DOHH2 (cell line): Measurements from ENCODE around the gene CTDP1.
"Not testable (repeated sequence)": the region's sequence is repeated elsewhere in the genome, so short reads cannot be mapped to it uniquely, and the experiment has no call there.

Experiments
- H3F3A ChIP-seq: fragments of 200-600 bp; sonication (generic), shearing (Covaris generic); 2 replicates; pipeline ENCODE4 v1.6.0; 2016; ENCODE audit warnings: antibody characterized with exemption, mild to moderate bottlenecking; ENCODE audit not compliant: control insufficient read depth, insufficient read depth
- H3K27ac ChIP-seq: fragments of 200-600 bp; sonication (generic); 2 replicates; pipeline ENCODE4 v1.5.1; 2014; ENCODE audit warnings: low read depth, mild to moderate bottlenecking, low read length, moderate library complexity
- H3K27me3 ChIP-seq: fragments of 200-600 bp; sonication (generic); 2 replicates; pipeline ENCODE4 v1.6.1; 2014; ENCODE audit warnings: mild to moderate bottlenecking, low read length, mixed read lengths; ENCODE audit not compliant: control insufficient read depth
- H3K36me3 ChIP-seq: fragments of 200-600 bp; sonication (generic); 2 replicates; pipeline ENCODE4 v1.6.1; 2014; ENCODE audit warnings: mild to moderate bottlenecking, low read length, moderate library complexity, mixed read lengths; ENCODE audit not compliant: control insufficient read depth
- H3K4me1 ChIP-seq: fragments of 200-600 bp; sonication (generic); 2 replicates; pipeline ENCODE4 v1.6.1; 2014; ENCODE audit warnings: mild to moderate bottlenecking, low read length, mixed read lengths; ENCODE audit not compliant: control insufficient read depth
- H3K4me2 ChIP-seq: fragments of 200-600 bp; sonication (generic); 2 replicates; pipeline ENCODE4 v1.6.0; 2014; ENCODE audit warnings: mild to moderate bottlenecking, low read length, moderate library complexity
- H3K4me3 ChIP-seq: fragments of 200-600 bp; sonication (generic); 2 replicates; pipeline ENCODE4 v1.5.1; 2014; ENCODE audit warnings: mild to moderate bottlenecking, low read length, mixed read lengths
- H3K79me2 ChIP-seq: fragments of 200-600 bp; sonication (generic); 2 replicates; pipeline ENCODE4 v1.6.1; 2014; ENCODE audit warnings: mild to moderate bottlenecking, low read length, mixed read lengths; ENCODE audit not compliant: control insufficient read depth
- H3K9me2 ChIP-seq: fragments of 200-600 bp; sonication (generic); replicated peaks from 2 replicates; pipeline ENCODE4 v1.6.1; 2014; ENCODE audit warnings: mild to moderate bottlenecking, low read length, mixed read lengths; ENCODE audit not compliant: control insufficient read depth
- H3K9me3 ChIP-seq: fragments of 200-600 bp; sonication (generic); 2 replicates; pipeline ENCODE4 v1.6.1; 2014; ENCODE audit warnings: antibody characterized with exemption, low read length, mixed read lengths; ENCODE audit not compliant: control insufficient read depth, insufficient read depth
- H4K20me1 ChIP-seq: fragments of 200-600 bp; sonication (generic); 2 replicates; pipeline ENCODE4 v1.6.0; 2014; ENCODE audit warnings: low read depth, mild to moderate bottlenecking, antibody characterized with exemption, low read length, moderate library complexity; ENCODE audit not compliant: control insufficient read depth, insufficient read depth
- CTCF ChIP-seq: fragments of 200-600 bp; sonication (generic); IDR thresholded peaks from one replicate; pipeline ENCODE4 v1.5.1; 2014; ENCODE audit warnings: antibody characterized with exemption, mild to moderate bottlenecking, low read depth, low read length; ENCODE audit not compliant: poor library complexity, severe bottlenecking
- EZH2phosphoT487 ChIP-seq: fragments of 200-600 bp; sonication (generic); IDR thresholded peaks from 2 replicates; pipeline ENCODE4 v1.6.1; 2017; ENCODE audit warnings: borderline replicate concordance, mild to moderate bottlenecking, antibody characterized with exemption, low read length, moderate library complexity, mixed read lengths

CTDP1 gene

DNA sequence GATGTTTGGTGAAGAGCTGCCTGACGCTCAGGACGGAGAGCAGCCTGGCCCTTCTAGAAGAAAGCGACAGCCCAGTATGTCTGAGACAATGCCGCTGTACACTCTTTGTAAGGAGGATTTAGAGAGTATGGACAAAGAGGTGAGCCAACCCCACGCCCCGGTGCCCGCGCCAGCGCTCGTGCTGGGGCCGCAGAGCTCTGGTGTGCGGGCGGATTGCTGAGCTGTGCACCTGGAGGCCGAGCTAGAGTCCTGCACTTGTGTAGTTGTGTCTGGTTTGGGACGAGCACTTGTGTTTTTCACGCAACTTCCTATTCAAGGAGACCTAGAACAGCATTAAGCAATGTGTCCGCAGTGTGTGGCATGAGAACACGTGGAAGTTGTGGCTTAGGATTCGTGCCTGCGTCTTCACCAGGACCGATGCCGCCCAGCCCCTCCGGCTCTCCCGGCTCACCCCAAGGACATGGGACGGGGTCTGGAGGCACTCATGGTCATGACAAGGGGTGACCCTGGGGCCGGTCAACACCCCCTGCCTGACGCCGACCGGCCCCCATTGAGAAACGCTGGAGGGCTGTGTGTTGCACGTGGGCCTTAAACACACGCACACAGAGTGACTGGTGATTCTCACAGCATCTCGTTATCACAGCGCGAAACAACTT is 49.5 kb downstream of the CTDP1 start:
- Histone ChIP-seq H4K20me1 (no peaks in the 10 kb centered on the region), H3K36me3 (peaks cover 73% of the 10 kb centered on the region), H3K4me1 (no peaks in the 10 kb centered on the region), H3F3A (no peaks in the 10 kb centered on the region), H3K27me3 (no peaks in the 10 kb centered on the region), H3K4me2 (no peak overlapping the region), H3K9me3 (peaks cover 3% of the 10 kb centered on the region; the same call in 1 of the 2 replicates), H3K4me3 (no peak overlapping the region), H3K27ac (no peak overlapping the region), H3K9me2 (no peaks in the 10 kb centered on the region), H3K79me2 (peaks cover 28% of the 10 kb centered on the region)
- TF ChIP-seq EZH2phosphoT487 (no peak), CTCF (no peak)

DNA sequence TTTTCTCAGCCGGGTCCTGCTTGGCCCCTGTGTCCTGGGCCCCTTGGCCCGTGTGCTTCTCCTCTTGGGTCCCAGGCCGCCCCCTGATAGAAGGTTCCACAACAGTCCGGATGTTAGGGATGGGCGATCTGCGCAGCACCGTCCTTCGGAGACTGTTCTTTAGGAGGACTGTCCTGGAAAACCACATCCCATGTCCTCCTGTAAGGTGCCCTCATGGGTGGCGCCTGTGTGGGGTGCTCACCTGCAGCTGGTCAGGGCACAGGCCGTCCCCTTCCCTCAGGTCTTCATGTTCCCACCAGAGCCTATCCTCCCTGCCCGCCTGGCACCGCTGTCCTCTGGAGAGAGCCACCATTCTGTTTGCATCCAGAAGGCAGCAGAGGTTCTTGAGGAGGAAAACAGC is 50.0 kb downstream of the CTDP1 start:
- no peak overlapping the region for H3K27ac ChIP-seq
- H3K9me2 ChIP-seq = no peaks in the 10 kb centered on the region
- no peaks in the 10 kb centered on the region for H4K20me1 ChIP-seq
- no peaks in the 10 kb centered on the region for H3K4me1 ChIP-seq
- H3F3A ChIP-seq = no peaks in the 10 kb centered on the region
- no peak for TF ChIP-seq CTCF
- no peak for TF ChIP-seq EZH2phosphoT487
- no peak overlapping the region for H3K4me2 ChIP-seq
- H3K9me3 ChIP-seq = peaks cover 3% of the 10 kb centered on the region; the same call in 1 of the 2 replicates
- H3K79me2 ChIP-seq = peaks cover 26% of the 10 kb centered on the region
- no peak overlapping the region for H3K4me3 ChIP-seq
- H3K36me3 ChIP-seq = peaks cover 71% of the 10 kb centered on the region
- no peaks in the 10 kb centered on the region for H3K27me3 ChIP-seq

GRCh38 chr18:79730804-79731203 is 51.2 kb downstream of the CTDP1 start:
- Histone ChIP-seq H3K9me2 (no peaks in the 10 kb centered on the region), H4K20me1 (no peaks in the 10 kb centered on the region), H3K4me3 (no peak overlapping the region), H3K36me3 (peaks cover 59% of the 10 kb centered on the region), H3K4me1 (no peaks in the 10 kb centered on the region), H3F3A (no peaks in the 10 kb centered on the region), H3K79me2 (peaks cover 16% of the 10 kb centered on the region), H3K9me3 (peaks cover 3% of the 10 kb centered on the region; the same call in 1 of the 2 replicates), H3K4me2 (no peak overlapping the region), H3K27me3 (no peaks in the 10 kb centered on the region), H3K27ac (no peak overlapping the region)
- TF ChIP-seq EZH2phosphoT487 (no peak), CTCF (no peak)

GRCh38 chr18:79731881-79732720 is 52.5 kb downstream of the CTDP1 start:
- peaks cover 55% of the 10 kb centered on the region for H3K36me3 ChIP-seq
- H3K4me3 ChIP-seq, H3K4me1 ChIP-seq, H3K9me3 ChIP-seq, H3K9me2 ChIP-seq, H3K27me3 ChIP-seq, H3K27ac ChIP-seq, H4K20me1 ChIP-seq, H3K79me2 ChIP-seq, H3F3A ChIP-seq, H3K4me2 ChIP-seq: not testable (repeated sequence)
